Astrocyte of the hippocampus (primary cell): ENCODE data around the gene GDF7.
A peak's percentile ranks its signal among the peaks of the same experiment; 100 is the strongest.

Experiments used
- DNase-seq: peaks from one replicate; pipeline ENCODE4 v3.0.0; 2011; ENCODE audit warnings: low read depth, low spot score

The GDF7 gene

DNA sequence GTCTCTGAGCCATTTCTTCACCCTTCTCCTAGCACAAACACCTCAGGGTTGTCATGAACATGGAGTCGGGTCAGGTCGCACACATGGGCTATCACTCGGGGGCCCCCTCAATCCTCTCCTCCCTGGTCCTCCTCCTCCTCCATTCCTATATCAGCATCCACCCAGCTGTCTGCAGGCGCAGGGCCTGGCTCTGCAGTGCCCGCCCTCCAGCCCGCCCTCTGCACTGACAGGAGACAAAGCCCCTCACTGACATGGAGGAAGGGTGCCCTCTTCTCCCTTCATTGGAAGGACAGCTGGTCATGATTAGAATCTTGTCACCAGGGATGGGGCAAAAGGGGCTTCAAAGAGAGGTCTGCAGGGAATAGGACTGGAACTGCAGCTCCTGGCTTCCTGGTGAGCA, 37.8 kb upstream of the GDF7 start:
- no peak for DNase-seq

DNA sequence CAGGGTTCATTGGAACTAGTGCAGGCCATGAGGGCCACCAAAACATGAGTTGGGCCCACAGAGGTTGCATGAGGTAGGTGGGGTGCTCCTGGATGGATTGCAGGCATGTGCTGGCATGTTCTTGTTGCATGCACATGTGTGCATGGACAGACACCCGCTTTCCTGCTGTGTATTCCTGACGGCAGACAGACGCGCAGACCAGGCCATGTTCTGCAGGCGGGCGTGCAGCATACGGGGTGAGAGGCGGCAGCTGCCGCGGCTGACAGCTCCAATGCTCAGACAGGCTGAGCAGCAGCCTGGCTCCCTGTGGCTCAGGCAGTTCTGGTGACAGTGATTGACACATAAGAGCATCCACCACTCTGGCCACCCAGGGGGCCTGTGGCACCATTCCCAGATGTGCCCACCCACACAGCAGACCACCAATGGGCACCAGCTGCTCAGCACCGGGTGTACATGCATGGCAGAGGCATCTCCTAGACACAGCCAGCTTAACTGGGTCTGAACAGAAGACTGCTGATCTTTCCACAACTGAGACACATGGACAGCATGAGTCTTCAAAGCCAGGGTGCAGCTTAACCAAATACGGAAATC, 37.3 kb upstream of the GDF7 start:
- no peak for DNase-seq

DNA sequence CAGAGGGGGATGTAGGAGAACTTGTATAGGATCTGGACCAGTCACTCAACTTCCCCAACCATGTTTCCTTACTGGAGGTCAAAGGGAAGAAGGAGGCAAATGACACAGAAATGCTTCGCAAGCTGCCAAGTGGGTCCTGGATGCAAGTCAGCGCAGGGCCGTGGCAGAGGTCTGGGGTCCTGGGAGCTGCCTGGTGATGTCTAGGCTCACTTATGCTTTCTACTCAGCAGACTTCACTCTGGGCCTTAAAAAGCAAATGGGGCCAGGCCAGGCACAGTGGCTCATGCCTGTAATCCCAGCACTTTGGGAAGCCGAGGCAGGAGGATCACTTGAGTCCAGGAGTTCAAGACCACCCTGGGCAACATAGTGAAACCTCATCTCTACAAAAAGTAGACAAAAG, 36.0 kb upstream of the GDF7 start:
- no peak for DNase-seq

DNA sequence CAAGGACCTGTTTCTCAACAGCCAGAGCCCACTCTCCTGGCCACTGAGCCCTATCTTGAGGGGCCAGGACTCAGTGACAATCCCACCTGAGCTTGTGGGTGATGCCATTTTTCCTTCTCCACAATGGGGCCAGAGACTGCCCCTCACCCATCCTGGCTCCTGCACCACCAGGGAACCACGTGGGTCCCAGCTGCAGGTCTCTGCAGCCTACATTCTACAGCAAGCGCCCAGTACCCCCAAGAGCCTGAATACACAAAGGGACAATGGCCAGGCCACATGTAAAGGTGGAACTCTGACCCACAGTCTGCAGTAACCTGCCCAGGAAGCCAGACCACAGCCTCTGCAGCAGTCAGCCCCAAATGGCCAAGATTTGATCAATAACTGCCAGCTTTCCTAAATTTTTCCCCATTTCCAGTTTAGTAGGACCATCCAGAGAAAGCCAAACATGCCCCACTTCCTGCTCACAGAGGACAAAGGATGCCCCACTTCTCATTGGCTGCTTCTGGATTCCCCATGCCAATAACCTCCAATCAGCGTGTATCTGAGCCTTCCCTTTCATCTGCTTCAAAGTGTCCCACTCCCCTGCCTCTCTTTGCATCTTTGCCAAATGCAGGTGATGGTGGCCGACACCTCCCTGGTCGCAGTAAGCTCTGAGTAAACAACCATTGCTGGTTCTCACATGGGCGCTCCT, 35.2 kb upstream of the GDF7 start:
- DNase-seq, result no peak

DNA sequence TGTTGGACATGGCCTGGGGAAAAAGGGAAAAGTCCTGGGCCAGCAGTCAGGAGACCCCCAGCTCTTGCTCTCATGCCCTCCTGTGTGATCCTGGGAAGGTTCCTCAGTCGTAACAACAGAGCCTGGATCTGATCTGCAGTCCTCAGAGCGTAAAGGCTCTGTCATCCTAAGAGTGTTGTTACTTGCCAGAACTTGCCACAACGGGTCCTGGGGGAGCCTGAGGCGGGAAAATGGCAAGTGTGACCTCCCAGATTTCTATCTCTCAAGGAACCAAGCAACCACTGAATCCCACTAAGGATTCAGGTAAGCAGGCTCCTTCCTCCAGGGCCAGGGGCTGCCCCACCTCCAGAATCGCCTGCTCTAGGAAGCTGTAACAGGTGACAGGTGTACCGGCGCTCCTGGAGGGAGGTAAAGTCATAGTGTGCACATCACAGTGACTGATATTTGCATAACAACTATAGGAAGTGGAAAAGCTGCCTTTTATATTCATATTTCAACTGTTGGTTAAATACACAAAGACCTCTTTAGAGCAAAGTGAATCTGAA, 34.4 kb upstream of the GDF7 start:
- no peak for DNase-seq

DNA sequence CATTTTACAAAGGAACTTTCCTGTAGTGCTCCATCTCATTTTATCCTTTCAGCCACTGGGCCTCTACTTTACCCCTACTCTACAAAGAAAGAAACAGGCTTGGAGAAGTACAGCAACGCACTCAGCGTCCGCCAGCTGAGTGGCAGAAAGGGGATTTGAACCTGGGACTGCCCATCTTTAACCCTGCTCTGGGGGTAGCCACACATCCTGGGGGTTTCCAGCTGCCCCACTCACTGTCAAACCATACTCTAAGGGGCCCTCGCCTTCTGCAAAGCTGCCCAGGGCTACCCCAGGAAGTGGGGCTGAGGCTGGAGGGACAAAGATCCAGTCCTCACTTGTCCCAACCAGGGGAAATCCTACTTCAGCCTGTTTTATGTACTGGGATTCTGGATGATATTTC, 33.9 kb upstream of the GDF7 start:
- DNase-seq, result no peak

DNA sequence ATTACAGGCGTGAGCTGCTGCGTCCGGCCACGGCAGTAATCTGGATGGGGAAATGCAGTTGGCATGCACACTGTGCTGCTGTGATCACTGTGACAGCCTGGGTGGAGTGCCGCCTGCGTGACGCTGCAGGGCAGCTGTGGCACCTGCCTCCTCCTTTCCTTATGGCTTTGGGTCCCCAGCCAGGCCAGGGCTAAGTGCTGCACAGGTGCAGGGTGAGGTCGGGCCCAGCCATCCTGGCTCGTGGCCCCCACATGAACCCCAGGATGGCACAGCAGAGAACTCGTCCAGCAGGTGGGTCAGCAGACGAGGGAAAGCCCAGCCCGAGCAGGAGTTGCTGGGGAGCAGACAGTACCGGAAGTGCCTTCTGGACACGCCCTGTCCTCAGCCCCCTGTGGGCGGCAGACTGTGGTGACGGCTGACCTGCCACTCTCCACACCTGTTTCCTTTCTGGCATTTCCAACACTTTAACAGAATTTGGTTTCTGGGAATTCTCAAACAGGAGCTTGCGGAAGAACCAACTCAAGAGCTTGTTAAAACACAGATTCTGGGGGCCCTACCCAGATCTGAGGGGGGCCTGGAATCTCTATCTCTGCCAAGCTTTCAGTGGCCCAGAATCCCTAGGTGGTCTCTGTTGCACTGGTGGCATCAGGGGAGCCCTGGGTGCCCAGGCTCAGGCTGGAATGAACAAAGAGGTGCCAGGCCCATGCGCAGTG, 33.0 kb upstream of the GDF7 start:
- DNase-seq, result no peak

DNA sequence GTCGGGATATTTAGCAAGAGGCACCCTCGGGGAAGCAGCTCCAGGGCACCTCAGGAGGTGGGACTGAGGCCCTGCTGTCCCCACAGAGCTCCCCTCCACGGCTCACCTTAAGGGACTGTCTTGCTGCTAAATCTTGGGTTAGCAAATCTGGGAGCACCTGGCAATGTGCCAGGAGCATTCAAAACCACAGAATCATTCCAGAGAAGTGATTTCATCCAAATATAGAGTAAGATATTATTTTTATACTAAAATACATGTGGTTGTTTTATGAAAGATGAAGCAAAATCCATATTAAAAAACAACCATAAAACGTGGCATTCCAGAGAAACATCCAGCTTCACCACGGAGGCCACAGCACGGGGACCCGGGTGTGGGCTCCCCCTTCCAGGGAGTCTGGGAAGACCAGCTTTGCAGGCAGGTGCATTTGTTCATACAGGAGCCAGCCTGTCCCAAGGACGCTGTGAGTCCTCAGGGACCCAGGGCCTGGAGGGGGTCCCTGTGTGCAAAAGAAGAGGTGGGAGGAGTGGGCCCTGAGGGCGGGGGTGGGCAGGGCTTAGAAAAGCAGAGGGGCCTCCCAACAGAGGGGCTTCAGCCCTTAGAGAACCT, 32.3 kb upstream of the GDF7 start:
- DNase-seq, result peak; percentile 78

DNA sequence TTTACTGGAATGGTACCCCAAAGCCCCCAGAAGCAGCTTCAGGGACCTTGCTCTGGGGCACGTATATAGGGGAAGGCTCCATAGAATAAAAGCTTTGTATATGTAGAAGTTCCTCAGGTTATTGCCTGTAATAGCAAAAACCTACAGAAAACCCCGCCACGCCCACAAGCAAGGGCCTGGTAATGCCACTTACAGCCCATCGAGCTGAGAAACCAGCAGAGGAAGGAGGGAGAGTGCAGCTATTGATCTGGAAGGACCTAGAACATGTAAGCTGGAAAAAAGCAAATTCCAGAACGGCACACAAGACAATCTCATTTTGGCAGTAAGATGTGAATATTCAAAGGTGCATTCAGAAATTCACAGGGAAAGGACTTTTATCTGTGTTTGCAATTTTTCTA, 31.8 kb upstream of the GDF7 start:
- no peak for DNase-seq

DNA sequence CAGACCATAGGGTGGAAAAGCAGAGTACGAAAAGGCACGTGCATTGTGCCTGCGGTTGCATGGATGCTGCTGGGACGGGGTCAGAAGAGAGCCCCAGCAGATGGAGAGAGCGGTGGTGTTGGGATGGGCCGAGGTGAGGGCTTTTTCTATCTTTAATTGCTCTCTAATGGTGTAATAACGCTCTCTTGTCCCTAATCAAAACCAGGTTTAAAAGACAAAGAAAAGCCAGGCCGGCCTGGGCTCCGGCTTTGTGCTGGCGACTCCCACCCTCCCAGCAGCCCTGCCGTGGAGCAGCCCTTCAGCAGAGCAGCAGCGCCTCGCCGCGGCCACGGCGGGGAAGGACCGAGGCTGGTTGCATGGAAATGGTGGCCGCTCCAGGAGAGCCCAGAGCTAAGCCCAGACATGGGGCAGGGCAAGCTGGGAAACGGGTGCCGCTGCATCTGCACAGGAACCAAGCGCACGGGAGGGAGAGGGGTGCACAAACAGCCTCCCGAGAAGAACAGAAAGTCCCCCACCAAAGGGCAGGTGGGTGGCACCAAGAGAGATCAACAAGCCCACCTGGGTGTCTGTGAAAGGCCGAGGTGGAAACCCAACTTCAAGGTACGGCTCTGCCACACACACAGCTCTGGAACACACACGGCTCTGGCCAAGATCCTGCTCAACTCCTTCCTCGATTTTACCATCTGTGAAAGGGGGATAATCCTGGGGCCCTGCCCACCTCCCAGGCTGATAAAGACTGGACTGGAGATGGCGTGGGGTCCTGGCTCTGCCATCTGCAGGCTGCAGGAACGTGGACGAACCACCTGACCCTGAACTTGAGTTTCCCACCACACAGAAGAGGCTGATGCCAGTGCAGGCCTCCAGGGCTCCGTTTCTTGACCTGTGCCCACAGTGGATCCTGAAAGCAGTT, 31.0 kb upstream of the GDF7 start:
- DNase-seq, result peak; percentile 95

DNA sequence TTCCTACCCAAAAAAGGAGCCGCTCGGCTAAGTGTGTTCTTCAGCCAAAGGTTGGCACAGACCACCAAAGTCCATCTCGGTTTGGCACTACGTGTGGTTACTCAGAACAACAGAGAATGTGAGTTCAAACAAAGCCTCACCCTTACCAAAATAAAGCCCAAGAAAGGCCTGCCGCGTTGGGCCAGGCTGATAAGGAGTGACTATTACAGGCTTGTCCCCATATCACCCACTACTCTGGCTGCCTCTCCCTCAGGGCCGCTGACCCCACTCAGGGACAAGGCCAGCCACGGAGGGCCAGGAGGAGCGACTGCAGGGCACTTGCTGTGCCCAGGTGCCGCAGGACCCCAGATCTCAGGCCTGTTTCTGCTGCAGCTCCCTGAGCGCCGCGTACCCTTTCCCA, 29.8 kb upstream of the GDF7 start:
- DNase-seq, result peak; percentile 90

DNA sequence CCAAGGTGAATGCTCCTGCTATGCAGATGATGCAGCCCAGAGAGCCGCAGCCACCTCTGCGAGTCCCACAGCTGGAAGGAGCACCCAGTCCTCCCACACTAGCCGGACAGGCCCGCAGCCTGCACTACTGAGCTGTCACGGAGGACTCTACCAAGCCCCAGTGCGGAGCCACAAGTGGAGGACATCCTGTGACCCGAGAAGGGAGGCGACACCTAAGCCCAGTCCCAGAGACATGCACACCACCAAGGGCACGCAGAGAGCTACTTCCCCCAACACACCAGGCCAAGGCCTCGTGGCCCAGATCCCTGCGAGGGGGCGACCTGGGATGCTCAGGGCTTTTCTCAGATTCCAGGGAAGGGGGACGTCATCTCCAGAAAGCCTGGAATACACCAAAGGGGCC, 28.9 kb upstream of the GDF7 start:
- DNase-seq, result no peak

DNA sequence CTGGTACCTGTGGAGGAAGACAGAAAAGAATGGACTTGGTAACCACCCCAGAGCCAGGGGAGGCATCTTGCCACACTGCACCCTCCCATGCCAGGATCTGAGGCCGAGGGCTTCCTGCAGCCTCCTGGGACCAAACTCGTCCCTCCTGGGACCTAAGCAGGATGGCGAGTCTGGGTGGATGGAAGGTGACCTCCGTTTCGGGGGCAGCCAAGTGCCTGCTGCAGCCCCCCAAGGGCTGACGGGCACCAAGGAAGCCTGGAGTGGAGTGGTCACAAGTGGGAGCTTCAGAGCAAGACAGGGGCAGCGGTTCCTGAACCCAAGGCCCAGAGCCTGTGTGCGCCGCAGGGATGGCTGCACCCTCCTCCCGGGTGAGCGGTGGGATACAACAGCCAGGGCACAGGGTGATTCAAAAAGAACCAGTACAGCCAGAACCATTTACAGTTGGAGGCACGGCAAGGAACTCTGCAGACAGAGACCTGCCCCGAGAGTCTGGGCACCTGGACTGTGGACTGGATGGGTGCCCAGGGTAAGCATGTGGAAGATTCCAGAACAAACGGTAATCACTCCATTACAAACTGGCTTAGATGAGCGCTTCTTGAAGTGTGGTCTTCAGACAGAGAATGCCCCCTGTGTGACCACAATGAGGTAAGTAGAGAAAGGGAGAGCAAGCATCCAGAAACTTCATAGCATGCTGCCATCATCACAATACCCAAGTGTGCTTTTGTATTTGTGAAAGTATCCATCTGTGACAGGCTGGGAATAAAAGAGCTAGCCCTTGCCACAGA, 28.1 kb upstream of the GDF7 start:
- peak; percentile 59 for DNase-seq

DNA sequence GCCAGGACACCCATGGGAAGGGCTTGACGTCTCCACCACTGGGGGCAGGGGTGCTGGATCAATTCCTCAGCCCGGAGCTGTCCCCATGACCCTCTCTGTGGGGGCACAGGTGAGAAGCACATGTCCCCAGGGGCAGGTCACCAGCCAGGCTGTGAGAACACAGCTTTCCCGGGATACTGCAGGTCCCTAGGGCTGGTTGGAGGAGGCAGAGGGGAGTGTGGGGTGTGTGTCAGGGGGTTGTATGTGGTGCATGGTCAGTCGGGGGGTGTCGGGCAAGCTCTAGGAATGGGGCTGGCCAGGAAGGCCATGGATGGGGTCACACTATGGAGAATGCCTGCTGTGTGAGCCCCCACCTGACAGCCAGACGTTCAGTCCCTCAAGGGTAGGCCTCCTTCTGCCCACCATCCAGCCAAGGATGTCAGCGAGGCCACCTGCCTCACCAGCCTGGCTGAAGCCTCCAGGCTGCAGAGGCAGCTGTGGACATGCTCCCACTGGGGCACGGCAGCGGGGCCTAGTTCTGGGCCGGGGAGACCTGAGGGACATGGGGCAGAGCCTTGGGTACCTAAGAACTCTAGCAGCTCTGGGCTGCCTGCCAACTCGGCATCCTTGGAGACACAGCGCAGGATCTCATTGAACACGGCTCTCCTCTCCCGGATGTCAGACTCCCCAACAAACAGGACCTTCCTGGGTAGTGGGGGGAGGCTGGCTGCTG, 26.4 kb upstream of the GDF7 start:
- DNase-seq, result peak; percentile 58

DNA sequence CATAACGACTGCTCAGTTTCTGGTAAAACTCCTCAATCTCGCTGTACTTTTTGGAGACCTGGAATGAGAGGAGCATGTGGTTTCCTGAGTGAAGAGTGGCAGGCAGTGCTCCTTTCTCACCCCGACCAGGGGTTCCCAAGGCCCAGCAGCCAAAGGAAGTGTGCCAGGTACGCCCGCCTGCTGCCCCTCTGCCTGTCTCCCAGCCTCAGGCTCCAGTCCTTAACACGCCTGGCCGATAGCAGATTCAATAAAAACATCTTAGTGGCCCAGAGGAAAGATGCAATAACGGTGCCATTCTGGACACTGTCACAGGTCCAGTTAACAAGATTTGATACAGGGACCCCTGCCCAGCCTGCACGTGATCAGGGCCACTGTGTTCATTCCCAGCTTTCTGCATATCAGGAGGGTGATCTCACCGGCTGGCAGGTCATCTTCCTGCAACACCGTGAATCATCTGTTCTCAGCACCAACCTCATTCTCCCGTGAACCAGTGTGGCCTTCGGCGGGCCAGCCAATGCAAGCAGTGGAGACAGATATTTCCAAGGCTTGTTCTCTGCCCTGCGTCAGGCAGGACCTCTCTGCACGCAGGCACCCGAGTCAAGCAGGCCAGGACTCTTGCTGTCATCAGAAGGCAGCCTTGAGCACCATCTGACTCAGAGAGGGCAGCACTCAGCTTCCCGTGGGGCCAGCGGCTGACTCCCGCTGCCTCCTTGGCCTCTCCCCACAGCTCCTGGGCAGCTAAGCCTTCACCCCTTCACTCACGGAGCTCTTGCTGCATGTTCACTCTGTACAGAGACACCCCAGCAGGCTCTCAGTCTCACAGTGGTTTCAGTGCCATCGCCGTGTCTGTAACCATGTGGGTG, 25.6 kb upstream of the GDF7 start:
- DNase-seq, result peak; percentile 90

DNA sequence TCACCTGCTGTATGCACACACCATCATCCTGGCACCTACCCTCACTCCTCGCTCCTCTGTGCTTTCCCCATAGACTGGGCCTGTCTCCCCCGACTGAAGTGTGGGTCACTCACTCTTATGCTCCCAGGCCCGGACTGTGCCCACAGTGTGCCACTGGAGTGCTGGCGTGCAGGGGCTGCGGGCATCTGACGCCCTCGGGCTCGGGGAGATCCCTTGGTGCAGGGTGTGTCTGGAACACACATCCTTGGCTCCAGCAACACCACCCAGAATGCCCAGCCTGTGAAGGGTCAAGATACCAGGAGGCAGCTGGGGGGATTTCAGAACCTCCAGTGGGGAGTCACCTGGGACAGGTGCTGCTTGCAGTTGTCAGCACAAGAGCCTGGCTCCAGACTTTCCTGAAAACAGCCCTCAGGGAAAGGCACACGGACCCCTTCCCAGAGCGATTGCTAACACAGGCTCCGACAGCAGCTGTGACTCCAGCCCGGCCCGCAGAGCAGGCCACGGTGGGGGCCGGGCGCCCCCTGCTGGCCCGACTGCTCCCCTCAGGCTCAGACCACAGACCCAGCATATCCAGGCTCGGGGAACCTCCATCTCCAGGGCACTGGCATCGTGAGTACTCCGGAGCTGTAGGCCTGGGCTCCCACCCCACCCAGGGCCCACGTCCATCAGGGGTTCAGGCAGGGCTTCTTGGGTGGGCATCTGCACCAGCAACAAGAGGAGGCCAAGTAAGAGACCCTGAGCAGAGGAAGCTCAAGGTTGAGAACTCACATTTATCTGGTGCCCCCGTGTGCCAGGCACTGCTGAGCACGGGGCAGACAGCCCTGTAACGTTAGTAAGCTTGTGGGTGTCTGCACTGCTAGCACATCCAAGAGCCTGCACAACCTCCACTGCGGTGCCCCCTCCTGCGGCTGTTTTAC, 24.6 kb upstream of the GDF7 start:
- DNase-seq, result peak; percentile 93

DNA sequence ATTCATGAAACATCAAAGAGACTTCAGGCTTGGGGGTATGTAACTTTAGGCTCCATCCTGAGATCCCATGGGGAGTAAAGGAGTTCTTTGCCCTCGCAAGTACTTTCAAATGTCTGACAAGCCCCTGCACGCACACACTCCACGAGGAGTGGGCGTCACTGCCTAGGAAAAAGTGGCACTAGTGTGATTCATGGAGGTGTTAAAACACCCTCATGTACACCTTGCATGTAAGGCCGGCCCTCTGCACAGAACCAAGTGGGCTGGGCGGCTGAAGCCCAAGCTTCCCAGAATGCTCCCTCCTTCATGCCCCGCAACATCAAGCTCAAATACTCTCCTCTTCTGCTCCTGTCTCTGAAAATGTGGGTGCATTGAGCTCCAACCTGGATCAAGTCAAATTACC, 23.9 kb upstream of the GDF7 start:
- no peak for DNase-seq

DNA sequence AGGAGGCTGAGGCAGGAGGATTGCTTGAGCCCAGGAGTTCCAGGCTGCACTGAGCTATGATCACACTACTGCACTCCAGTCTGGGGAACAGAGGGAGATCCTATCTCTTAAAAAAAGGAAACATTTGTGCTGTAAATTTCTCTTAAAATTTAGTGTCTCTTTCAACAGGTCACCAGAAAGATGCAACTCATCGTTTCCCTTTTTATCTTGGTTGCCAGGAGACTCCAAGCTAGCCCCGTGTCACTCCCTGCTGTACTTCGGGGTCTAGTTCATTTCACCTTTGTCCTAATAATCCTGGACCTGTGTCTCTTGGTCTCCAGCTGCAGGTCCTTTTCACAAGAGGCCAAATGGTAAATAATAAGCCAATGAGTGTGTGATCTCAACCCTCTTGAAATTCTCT, 23.1 kb upstream of the GDF7 start:
- no peak for DNase-seq
